HG03095 (cell line): ENCODE data around the gene OARD1.

ENCODE experiments used
- ATAC-seq: cut with Tn5 transposase; IDR thresholded peaks from one replicate; pipeline ENCODE4 v1.9.1; 2021; ENCODE audit warnings: moderate library complexity; ENCODE audit not compliant: unreplicated experiment

OARD1 gene

GRCh38 chr6:41075651-41076626 is 3.8 kb upstream of the OARD1 start:
- no peak for ATAC-seq

DNA sequence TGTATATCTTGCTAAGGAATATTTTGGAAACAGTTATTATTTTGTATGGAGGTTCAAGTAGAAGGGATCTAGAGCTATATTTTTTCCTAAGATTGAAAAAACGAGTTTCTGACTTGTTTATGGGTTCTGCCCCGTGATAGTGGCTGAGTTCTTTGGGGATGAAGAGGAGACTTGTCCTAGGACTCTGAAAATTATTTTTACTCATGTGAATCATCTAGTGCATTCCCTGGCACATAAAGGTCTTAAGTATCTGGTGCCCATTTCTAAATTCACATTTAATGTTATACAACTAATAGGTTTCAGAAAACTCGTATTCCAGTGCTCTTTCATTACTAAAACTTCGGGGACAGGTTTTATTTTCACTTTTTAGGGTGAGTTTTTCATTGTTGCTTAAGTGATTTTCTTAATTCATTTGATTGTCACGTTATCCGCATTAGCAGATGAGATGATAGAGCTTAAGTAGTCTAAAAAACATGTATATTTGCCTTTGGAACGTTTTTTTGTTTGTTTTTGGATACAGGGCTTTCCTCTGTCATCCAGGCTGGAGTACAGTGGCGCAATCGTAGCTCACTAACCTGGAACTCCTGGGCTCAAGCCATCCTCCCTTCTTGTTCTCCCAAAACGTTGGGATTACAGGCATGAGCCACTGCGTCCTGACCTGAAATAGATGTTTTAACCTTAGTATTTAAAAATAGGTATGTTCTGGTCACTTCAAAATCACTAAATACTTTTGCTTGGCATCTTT is 2.7 kb upstream of the OARD1 start:
- no peak for ATAC-seq

DNA sequence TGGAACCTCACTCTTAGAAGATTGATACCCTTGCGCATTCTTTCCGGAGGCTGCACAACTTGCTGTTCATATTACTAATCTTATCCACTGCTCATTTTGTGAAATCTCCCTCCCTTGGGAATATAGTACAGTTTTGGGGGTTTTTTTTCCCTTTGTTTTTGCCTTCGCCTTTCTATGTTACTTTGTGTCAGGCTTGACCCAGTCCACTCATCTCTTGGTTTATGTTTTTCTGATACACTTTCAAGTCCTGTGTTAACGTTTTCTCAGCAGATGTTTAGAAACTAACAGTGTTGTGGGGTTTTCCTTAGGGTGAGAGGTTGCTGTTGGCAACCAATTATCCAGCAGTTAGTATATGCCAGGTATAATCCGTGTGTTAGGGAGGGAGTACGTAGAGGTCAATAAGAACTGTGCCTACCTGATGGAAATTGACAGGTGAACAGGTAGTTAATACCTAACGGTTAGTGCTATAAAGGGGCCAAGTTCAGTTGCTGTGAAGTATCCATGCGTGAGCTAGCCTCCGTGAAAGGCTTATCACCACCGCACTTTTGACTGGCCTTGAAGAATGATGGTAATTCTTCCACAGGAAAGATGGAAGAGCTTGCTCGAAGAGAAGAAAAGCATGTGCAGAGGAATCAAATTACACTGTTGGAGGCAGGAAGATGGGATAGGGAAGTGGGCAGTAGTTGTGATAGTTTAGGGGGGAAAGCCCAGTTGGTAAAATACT is 2.0 kb upstream of the OARD1 start:
- ATAC-seq = no peak

- peak; percentile 31 for ATAC-seq
Measured at GRCh38 chr6:41073203-41073967, 1.2 kb upstream of the OARD1 start.

DNA sequence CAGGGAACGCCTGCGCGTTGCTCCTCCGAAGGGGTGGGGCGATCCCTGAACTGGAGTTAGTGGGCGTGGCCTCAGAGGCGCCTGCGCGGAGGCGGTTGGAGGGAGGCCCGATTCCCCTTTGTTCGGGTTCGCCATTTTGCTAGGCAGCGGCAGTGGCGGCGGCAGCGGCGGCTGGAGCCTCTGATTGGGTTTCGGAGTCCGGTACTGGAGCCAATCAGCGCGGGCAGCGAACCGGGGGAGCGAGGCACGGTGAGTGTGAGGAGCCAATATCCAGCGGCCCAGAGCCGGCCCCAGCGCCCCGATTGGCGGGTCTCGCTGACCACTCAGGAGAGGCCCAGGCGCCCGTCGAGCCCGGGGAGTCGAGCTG is 663 bp upstream of the OARD1 start, which contains the start of gene NFYA:
NFYA (plus strand) TSS at position 139 of the 367 bp plus-strand sequence. CDS start 6,116 bp downstream, outside the sequence.
- peak; percentile 55 for ATAC-seq

DNA sequence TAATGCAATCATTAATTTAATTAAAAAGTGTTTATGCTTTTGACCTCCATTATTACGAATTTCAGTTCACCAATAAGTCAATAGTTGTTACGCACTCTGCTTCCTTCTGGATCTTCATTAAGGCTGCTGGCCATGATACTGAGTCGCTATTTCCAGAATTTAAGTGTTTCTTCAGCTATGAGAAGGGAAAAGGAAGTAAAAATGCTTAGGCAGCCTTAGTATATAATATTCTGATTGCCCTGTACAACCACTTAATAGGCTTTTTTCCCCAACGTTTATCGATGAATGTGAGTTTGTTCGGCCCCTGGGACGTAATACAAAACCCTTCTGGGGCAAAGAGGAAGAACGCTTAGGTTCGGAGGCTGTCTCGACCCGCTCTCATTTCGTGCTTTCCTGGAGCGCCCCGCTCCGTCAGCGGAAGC is 644 bp downstream of the OARD1 start:
- ATAC-seq = no peak

- ATAC-seq = no peak
Measured at GRCh38 chr6:41066867-41067304, 5.3 kb downstream of the OARD1 start.

GRCh38 chr6:41065550-41066026 is 6.6 kb downstream of the OARD1 start:
- ATAC-seq = no peak

GRCh38 chr6:41064841-41065240 is 7.3 kb downstream of the OARD1 start:
- no peak for ATAC-seq

- ATAC-seq = no peak
Measured at GRCh38 chr6:41063884-41064285, 8.3 kb downstream of the OARD1 start.

DNA sequence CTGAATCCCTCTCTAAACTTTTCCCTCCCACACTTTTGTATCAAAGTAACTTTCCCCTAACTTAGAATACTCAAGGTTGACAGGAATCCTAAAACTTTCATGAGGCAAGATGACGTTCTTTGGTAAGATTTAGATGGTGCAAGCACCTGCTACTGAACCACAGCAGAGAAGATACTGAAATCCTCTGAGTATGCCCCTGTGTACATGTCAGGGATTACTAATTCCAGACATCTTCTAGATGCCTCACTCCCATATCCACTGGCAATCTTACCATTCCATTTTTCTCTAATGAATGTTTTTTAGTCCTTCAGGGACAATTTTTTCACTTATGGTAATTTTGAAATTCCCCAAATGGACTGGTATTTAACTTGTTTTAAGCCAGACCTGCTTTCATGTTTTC is 10.1 kb downstream of the OARD1 start:
- ATAC-seq = no peak

GRCh38 chr6:41061196-41061726 is 10.9 kb downstream of the OARD1 start:
- no peak for ATAC-seq

DNA sequence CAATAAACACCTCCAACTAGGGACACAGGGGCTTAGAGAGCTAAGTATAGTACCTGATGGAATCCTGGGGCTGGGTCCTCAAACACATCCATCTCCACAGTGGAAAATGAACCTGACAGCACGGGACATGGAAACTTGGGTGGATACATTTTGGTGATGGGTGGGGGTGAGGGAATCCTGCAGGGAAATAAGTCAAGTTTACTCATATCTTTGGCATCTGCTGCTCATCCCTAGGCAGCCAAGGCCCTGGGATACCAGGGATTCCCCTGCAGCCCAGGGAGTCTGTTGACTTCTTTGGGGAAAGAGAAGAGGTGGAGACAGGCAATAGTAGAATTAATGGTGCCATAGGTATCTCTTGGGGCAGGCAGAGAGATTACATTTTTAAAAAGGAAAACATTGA is 12.6 kb downstream of the OARD1 start:
- ATAC-seq = no peak

DNA sequence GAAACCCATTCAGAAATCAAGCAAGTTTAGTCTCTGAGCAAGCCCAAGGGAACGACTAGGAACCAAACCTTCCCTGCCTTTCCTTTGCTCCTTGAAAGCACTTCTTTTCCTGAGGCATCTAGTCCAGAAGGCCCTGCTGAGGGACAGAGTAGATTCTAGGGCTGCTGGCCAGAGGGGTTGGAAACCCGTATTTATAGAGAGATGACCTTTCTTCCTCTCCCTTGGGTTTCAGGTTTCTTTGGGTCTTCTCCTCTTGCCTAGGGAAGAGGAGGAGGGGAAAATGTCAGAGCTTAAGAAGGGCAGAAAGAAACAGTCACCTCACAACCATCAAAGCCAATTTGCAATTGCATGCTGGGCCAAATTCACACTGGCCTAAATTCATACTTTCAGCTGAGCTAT is 13.4 kb downstream of the OARD1 start:
- no peak for ATAC-seq

DNA sequence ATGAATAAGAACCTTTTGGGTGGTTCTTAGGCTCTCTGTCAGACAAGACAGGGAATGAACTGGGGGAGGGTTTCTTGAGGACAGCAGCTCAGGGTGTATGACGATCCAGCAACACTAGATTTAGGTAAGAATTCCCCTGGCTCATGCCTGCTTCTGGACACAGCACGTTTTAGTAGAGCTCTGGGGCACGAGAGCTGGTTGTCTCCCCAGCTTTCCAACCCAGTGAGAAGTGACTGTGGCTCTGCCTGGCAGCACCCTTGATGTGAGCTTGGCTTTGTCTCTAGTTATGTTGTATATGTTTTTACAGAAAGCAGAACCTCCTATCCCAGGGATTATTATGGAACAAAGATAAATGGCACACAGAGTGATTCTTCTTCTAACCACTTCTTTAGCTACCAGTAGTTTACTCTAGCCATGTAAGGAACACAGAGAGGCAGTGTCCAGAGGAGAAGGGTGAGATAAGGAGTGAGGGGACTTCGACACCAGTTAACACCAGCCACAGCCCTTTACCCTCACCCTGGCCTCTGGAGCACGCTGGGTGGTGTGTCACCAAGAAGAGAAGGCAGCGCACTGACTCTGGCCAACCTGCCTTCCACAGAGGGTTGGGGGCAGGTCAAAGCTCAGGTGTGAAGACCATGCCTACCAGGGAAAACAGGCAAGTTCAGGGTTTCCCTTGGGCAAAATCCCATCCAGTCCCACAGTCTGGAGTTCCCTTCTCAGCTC is 15.2 kb downstream of the OARD1 start:
- no peak for ATAC-seq

DNA sequence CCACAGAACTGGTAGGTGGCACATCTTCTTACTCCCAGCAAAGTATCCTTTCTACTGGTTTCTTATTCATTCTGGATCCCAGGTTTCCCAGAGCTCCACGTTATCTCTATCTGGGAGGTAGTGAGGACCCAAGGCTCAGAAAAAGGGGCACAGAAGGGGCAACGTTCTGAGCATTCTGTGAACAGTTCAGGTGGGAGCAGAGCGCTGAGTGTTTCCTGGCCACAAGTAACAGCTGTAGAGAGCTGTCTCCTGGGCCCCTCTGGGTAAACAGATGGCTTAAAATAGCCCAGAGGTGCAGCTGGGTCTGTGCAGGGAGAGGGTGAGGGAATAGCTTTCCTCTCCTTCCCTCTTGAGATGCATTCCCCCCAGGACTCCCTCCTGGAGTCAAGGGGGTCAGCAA is 17.0 kb downstream of the OARD1 start:
- no peak for ATAC-seq

DNA sequence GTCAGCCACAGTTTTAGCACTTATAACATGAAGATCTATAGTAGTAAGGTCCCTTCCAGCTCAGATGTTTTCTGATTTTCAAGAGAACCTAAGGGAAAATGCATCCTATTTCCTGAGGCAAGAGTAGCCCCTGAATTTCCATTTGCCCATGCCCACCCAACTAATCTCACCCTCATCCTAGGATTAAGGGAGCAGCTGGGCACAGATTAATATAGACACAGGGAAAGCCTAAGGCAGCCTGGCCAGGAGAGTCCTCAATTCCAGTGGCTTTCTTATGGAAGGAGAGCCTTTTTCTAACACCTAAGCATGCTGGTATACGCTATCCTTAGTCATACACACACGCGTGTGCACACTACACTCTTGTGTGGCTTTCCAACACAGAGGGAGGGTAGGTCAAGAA is 17.6 kb downstream of the OARD1 start:
- ATAC-seq = no peak

- no peak for ATAC-seq
Measured at GRCh38 chr6:41053041-41053440, 19.1 kb downstream of the OARD1 start, which contains the start of gene APOBEC2. Gene APOBEC2, plus strand, starts transcription at chr6:41053202. Its CDS starts 146 bp downstream, at chr6:41053348.

- no peak for ATAC-seq
Measured at GRCh38 chr6:41051873-41052272, 20.3 kb downstream of the OARD1 start.
